NCI-H2029 treated with DMSO at 0.1 percent for 48 hours (cell line): Measurements from ENCODE around the gene APLF.
A peak's percentile ranks its signal among the peaks of the same experiment; 100 is the strongest.
"Not testable (repeated sequence)": the region's sequence is repeated elsewhere in the genome, so short reads cannot be mapped to it uniquely, and the experiment has no call there.

Source experiments
- DNase-seq: peaks from one replicate; lab custom pipeline; 2025; lab: John Stamatoyannopoulos, UW

APLF gene

GRCh38 chr2:68441179-68441993 lies 26.0 kb upstream of the APLF start:
- DNase-seq, result peak; percentile 82

GRCh38 chr2:68441994-68442322 lies 25.4 kb upstream of the APLF start:
- DNase-seq, result no peak

GRCh38 chr2:68446425-68446824 lies 21.0 kb upstream of the APLF start:
- not testable (repeated sequence) for DNase-seq

- DNase-seq, result no peak
Measured at GRCh38 chr2:68447118-68447517, 20.3 kb upstream of the APLF start.

- no peak for DNase-seq
Measured at GRCh38 chr2:68448671-68449653, 18.4 kb upstream of the APLF start.

GRCh38 chr2:68452158-68452900 lies 15.1 kb upstream of the APLF start:
- DNase-seq, result no peak

GRCh38 chr2:68453761-68454360 lies 13.5 kb upstream of the APLF start:
- DNase-seq, result no peak

GRCh38 chr2:68454719-68455118 lies 12.7 kb upstream of the APLF start:
- no peak for DNase-seq

GRCh38 chr2:68456198-68456597 lies 11.2 kb upstream of the APLF start:
- no peak for DNase-seq

- no peak for DNase-seq
Measured at GRCh38 chr2:68458981-68459380, 8.4 kb upstream of the APLF start.

- peak; percentile 12 for DNase-seq
Measured at GRCh38 chr2:68463287-68463877, 4.0 kb upstream of the APLF start.

GRCh38 chr2:68464651-68465050 lies 2.7 kb upstream of the APLF start:
- DNase-seq, result no peak

- DNase-seq, result no peak
Measured at GRCh38 chr2:68465081-68465916, 2.1 kb upstream of the APLF start.

GRCh38 chr2:68466361-68466777 lies 1.0 kb upstream of the APLF start:
- DNase-seq, result no peak

GRCh38 chr2:68466778-68467076 lies 658 bp upstream of the APLF start:
- DNase-seq, result no peak

GRCh38 chr2:68468801-68469200 lies 1.4 kb downstream of the APLF start:
- no peak for DNase-seq

- no peak for DNase-seq
Measured at GRCh38 chr2:68469935-68470334, 2.5 kb downstream of the APLF start.

- DNase-seq, result no peak
Measured at GRCh38 chr2:68471385-68471784, 4.0 kb downstream of the APLF start.

- no peak for DNase-seq
Measured at GRCh38 chr2:68472796-68473414, 5.5 kb downstream of the APLF start.

GRCh38 chr2:68475110-68475509 lies 7.7 kb downstream of the APLF start:
- no peak for DNase-seq
